Measurements from ENCODE around the gene ACSF2. TPM values are rescaled to one million over a fixed set of nuclear protein-coding genes. Genes with fewer than 3 reads are reported as not detected.

Gene ACSF2
- total RNA-seq, 1 experiment from 2014 or later = 24.5 TPM

DNA sequence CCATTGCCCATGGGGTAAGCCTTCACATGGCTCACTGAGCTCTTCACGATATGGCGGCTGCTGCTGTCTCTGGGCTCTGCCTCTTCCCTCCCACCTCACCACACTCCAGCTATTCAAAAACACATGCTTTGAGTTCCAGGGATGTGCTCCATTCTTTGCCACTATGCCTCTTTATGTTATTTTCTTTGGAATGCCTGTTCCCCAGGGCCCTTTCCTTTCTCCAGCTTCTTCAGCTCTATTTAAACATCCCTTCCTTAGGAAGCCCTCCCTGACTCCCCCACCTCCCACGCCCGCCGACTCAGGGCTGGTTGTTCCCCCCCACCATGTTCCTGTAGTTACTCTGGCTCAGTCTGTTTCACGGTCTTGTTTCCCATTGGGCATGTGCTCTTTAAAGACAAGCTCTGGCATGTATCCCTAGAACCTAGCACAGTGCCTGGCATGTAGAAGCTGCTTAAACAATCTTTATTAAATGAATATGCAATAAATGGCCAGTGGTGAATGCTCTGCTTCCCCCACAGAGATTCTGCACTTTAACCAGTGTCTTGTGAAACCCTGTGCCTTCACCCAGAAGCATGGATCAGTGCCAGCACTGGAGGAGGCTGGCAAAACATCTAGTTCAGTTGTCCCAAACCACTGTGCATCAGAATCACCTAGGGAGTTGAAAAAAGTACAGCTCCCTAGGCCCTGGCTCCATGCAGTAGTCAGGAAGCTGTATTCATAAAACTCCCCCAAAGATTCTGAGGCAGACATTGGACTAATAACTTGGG, 89.1 kb downstream of the ACSF2 start:
- no peaks in the 10 kb centered on the region for H3K27me3 ChIP-seq
- no peaks in the 10 kb centered on the region for H3K9me3 ChIP-seq
- DNase-seq = no peak
- H3K4me3 ChIP-seq = no peak overlapping the region
- H3K36me3 ChIP-seq = no peaks in the 10 kb centered on the region

DNA sequence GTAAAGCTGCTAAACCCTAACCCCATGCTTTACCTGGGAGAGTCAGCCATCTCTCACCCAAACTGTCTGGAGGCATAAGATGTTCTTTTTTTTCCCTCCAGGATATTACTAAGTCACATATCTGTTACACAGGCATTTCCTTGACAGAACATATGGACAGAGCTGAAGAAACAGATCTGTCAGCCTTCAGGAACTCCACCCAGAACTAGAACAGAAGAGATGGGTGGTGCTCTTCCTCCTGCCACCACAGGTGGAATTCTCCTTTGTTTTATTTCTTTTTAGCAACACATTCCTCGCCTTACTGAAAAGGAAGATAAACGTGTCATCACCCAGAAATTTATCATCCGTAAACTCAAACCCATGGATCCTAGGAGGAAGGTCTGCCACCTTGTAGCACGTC, 91.0 kb downstream of the ACSF2 start:
- Histone ChIP-seq H3K27me3 (no peaks in the 10 kb centered on the region), H3K4me3 (no peak overlapping the region), H3K36me3 (no peaks in the 10 kb centered on the region), H3K9me3 (no peaks in the 10 kb centered on the region)
- no peak for DNase-seq

- Histone ChIP-seq H3K9me3 (no peaks in the 10 kb centered on the region), H3K36me3 (no peaks in the 10 kb centered on the region), H3K4me3 (no peak overlapping the region), H3K27me3 (no peaks in the 10 kb centered on the region)
- DNase-seq = no peak
These were observed 91.7 kb downstream of the ACSF2 start for GRCh38 chr17:50517504-50518383.

- no peak overlapping the region for H3K4me3 ChIP-seq
- H3K27me3 ChIP-seq = no peaks in the 10 kb centered on the region
- H3K36me3 ChIP-seq = no peaks in the 10 kb centered on the region
- no peaks in the 10 kb centered on the region for H3K9me3 ChIP-seq
- no peak for DNase-seq
These were observed 92.5 kb downstream of the ACSF2 start for GRCh38 chr17:50518384-50519023.

DNA sequence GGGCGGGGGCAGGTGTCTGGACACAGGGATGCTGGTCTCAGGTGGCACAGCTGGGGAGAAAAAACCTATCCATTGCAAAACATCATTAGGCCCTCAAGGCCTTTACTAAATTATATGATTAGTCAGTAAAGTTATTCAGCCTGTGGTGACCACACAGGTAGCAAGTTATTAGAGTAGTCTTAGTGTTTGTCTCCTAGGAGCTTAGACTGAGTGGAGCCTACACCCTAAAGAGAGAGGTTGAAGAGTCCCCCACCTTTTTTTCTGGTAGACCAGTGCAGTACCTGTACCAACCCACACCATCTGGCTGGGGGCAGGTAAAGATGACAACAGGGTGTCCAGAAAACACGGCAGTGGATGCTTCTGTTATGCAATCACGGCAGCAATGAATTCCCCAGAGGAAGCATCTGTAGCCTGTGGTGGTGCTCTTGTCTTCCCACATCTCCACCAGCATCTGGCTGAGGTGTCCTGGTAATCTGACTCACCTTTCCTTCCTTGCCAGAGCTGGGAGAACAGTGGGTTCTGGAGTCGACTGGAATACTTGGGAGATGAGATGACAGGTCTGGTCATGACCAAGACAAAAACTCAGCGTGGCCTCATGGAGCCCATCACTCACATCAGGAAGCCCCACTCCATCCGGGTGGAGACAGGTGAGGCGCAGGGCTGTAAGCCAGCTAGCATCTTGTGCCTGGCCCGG, 93.3 kb downstream of the ACSF2 start:
- H3K4me3 ChIP-seq = no peak overlapping the region
- no peaks in the 10 kb centered on the region for H3K9me3 ChIP-seq
- H3K36me3 ChIP-seq = no peaks in the 10 kb centered on the region
- no peak for DNase-seq
- no peaks in the 10 kb centered on the region for H3K27me3 ChIP-seq

DNA sequence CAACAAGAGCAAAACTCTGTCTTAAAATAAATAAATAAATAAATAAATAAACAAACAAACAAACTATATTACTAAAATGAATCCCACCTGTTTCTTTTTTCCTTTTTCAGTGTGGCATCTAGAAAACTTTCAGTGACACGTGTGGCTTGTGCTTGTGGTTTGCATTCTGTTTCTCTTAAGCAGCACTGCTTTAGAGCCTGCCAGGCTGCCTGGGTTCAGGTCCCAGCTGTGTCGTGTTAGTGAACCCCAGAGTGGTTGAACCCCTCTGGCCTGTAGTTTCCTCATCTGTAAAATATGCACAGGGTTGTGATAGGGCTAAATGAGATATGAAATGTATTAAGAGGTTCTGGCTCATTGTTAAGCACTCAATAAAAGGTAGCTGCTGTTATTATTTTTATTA, 94.5 kb downstream of the ACSF2 start:
- Histone ChIP-seq H3K4me3 (no peak overlapping the region), H3K9me3 (no peaks in the 10 kb centered on the region), H3K27me3 (no peaks in the 10 kb centered on the region), H3K36me3 (no peaks in the 10 kb centered on the region)
- DNase-seq = no peak

- no peaks in the 10 kb centered on the region for H3K27me3 ChIP-seq
- H3K36me3 ChIP-seq = no peaks in the 10 kb centered on the region
- no peak for DNase-seq
- H3K9me3 ChIP-seq = no peaks in the 10 kb centered on the region
- no peak overlapping the region for H3K4me3 ChIP-seq
These were observed 95.5 kb downstream of the ACSF2 start for GRCh38 chr17:50521514-50521913.

GRCh38 chr17:50522766-50523165, 96.7 kb downstream of the ACSF2 start:
- Histone ChIP-seq H3K27me3 (no peaks in the 10 kb centered on the region), H3K36me3 (no peaks in the 10 kb centered on the region), H3K9me3 (no peaks in the 10 kb centered on the region), H3K4me3 (no peak overlapping the region)
- no peak for DNase-seq

DNA sequence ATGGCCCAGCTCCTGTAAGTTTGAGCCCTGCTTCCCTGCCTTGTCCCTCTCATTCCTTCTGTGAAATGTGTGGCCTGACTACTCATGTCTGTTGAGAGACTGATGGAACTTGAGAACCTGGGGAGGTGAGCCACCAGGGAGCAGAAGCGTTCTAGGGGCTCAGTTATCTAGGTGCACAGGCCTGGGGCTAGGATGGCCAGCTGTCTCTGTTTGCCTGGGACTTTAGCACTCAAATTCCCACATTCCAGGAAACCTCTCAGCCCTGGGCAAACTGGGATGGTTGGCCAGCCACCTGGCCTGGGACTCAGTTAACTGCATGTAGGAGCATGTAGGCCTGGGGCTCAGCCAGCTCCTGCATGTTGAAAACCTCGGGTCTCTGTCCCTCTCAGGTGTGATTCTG, 97.2 kb downstream of the ACSF2 start:
- H3K9me3 ChIP-seq = no peaks in the 10 kb centered on the region
- no peaks in the 10 kb centered on the region for H3K36me3 ChIP-seq
- H3K4me3 ChIP-seq = no peak overlapping the region
- no peak for DNase-seq
- no peaks in the 10 kb centered on the region for H3K27me3 ChIP-seq

Other genes with a start within 250 kb of the ACSF2 start
- gene COL1A1, start 224.6 kb upstream of the ACSF2 start, total RNA-seq (2014; rRNA removed; shearing (Covaris generic); ENCODE audit: low replicate concordance) = 261 and 431 TPM in 2 replicates
- gene TMEM92, start 151.8 kb upstream of the ACSF2 start, total RNA-seq (2014; rRNA removed; shearing (Covaris generic); ENCODE audit: low replicate concordance) = not detected in 2 replicates
- gene XYLT2, start 80.1 kb upstream of the ACSF2 start, total RNA-seq (2014; rRNA removed; shearing (Covaris generic); ENCODE audit: low replicate concordance) = 26.5 and 27.2 TPM in 2 replicates
- gene MRPL27, start 53.0 kb upstream of the ACSF2 start, total RNA-seq (2014; rRNA removed; shearing (Covaris generic); ENCODE audit: low replicate concordance) = 74.4 and 99.7 TPM in 2 replicates
- 6.3 and 9.5 TPM in 2 replicates for gene EME1, start 53.0 kb upstream of the ACSF2 start, total RNA-seq (2014; rRNA removed; shearing (Covaris generic); ENCODE audit: low replicate concordance)
- 365 and 417 TPM in 2 replicates for gene LRRC59, start 28.7 kb upstream of the ACSF2 start, total RNA-seq (2014; rRNA removed; shearing (Covaris generic); ENCODE audit: low replicate concordance)
- not detected in 2 replicates for gene CHAD, start 42.7 kb downstream of the ACSF2 start, total RNA-seq (2014; rRNA removed; shearing (Covaris generic); ENCODE audit: low replicate concordance)
- 53.6 and 69.2 TPM in 2 replicates for gene RSAD1, start 52.6 kb downstream of the ACSF2 start, total RNA-seq (2014; rRNA removed; shearing (Covaris generic); ENCODE audit: low replicate concordance)
- not detected in 2 replicates for gene MYCBPAP, start 82.2 kb downstream of the ACSF2 start, total RNA-seq (2014; rRNA removed; shearing (Covaris generic); ENCODE audit: low replicate concordance)
- not detected in 2 replicates for gene EPN3, start 106.5 kb downstream of the ACSF2 start, total RNA-seq (2014; rRNA removed; shearing (Covaris generic); ENCODE audit: low replicate concordance)
- gene SPATA20, start 121.0 kb downstream of the ACSF2 start, total RNA-seq (2014; rRNA removed; shearing (Covaris generic); ENCODE audit: low replicate concordance) = 52.1 and 59.6 TPM in 2 replicates
- gene CACNA1G, start 134.5 kb downstream of the ACSF2 start, total RNA-seq (2014; rRNA removed; shearing (Covaris generic); ENCODE audit: low replicate concordance) = not detected in 2 replicates
- 0.17 and 2.0 TPM in 2 replicates for gene ABCC3, start 208.7 kb downstream of the ACSF2 start, total RNA-seq (2014; rRNA removed; shearing (Covaris generic); ENCODE audit: low replicate concordance)

All from MG63 (cell line).